HepG2 (cell line): ENCODE data around the gene SEC61A2. TPM values are rescaled to one million over a fixed set of nuclear protein-coding genes. Genes with fewer than 3 reads are reported as not detected.
A peak's percentile ranks its signal among the peaks of the same experiment; 100 is the strongest.

ENCODE experiments used
- ELF4 ChIP-seq: sonication (generic); formaldehyde crosslinking; IDR thresholded peaks from 2 replicates; pipeline ENCODE4 v1.5.0; 2020; ENCODE audit warnings: missing genetic modification reagents, mild to moderate bottlenecking, moderate library complexity, borderline replicate concordance
- EZH2 ChIP-seq: conservative IDR thresholded peaks from 2 replicates; pipeline ENCODE4 v1.6.1; 2012; ENCODE audit warnings: mild to moderate bottlenecking, low read depth, low read length, moderate library complexity
- FIP1L1 ChIP-seq: fragments of 200-400 bp; formaldehyde crosslinking; IDR thresholded peaks from 2 replicates; pipeline ENCODE4 v1.6.1; 2018; ENCODE audit warnings: low read depth, mild to moderate bottlenecking, low read length, moderate library complexity, borderline replicate concordance; ENCODE audit not compliant: insufficient read depth
- HOXA7 ChIP-seq: sonication (generic); formaldehyde crosslinking; IDR thresholded peaks from 2 replicates; pipeline ENCODE4 v1.8.1; 2022; ENCODE audit warnings: mild to moderate bottlenecking, missing genetic modification reagents, moderate library complexity
- MAFG ChIP-seq: sonication (generic); formaldehyde crosslinking; IDR thresholded peaks from 2 replicates; pipeline ENCODE4 v1.5.1; 2020; ENCODE audit warnings: mild to moderate bottlenecking, missing genetic modification reagents
- RORA ChIP-seq: sonication (generic); formaldehyde crosslinking; IDR thresholded peaks from 2 replicates; pipeline ENCODE4 v1.5.0; 2020; ENCODE audit warnings: mild to moderate bottlenecking, missing genetic modification reagents, moderate library complexity
- SMAD9 ChIP-seq: sonication (generic); formaldehyde crosslinking; IDR thresholded peaks from 2 replicates; pipeline ENCODE4 v1.5.1; 2020; ENCODE audit warnings: mild to moderate bottlenecking, missing genetic modification reagents
- ZBTB21 ChIP-seq: sonication (generic); formaldehyde crosslinking; IDR thresholded peaks from 2 replicates; pipeline ENCODE4 v1.4.0; 2020; ENCODE audit warnings: missing genetic modification reagents
- ZNF317 ChIP-seq: sonication (generic); formaldehyde crosslinking; IDR thresholded peaks from 2 replicates; pipeline ENCODE4 v1.5.0; 2020; ENCODE audit warnings: mild to moderate bottlenecking, missing genetic modification reagents
- ZNF432 ChIP-seq: sonication (generic); formaldehyde crosslinking; IDR thresholded peaks from 2 replicates; pipeline ENCODE4 v1.5.0; 2020; ENCODE audit warnings: missing genetic modification reagents, mild to moderate bottlenecking, borderline replicate concordance
- ZNF446 ChIP-seq: sonication (generic); formaldehyde crosslinking; IDR thresholded peaks from 2 replicates; pipeline ENCODE4 v1.5.0; 2020; ENCODE audit warnings: mild to moderate bottlenecking, missing genetic modification reagents
- ZNF530 ChIP-seq: sonication (generic); formaldehyde crosslinking; IDR thresholded peaks from 2 replicates; pipeline ENCODE4 v1.5.0; 2020; ENCODE audit warnings: low read depth, mild to moderate bottlenecking, missing genetic modification reagents
- ZNF558 ChIP-seq: sonication (generic); formaldehyde crosslinking; IDR thresholded peaks from 2 replicates; pipeline ENCODE4 v1.9.0; 2022; ENCODE audit warnings: mild to moderate bottlenecking, missing genetic modification reagents, borderline replicate concordance
- ZNF570 ChIP-seq: sonication (generic); formaldehyde crosslinking; IDR thresholded peaks from 2 replicates; pipeline ENCODE4 v1.4.0; 2020; ENCODE audit warnings: mild to moderate bottlenecking, missing genetic modification reagents, borderline replicate concordance
- ZNF7 ChIP-seq: IDR thresholded peaks from 2 replicates; pipeline ENCODE4 v1.6.1; 2016; ENCODE audit warnings: missing biosample characterization, missing genetic modification reagents
- ZSCAN12 ChIP-seq: sonication (generic); formaldehyde crosslinking; IDR thresholded peaks from 2 replicates; pipeline ENCODE4 v1.9.0; 2021; ENCODE audit warnings: mild to moderate bottlenecking, missing genetic modification reagents
- ZSCAN20 ChIP-seq: sonication (generic); formaldehyde crosslinking; IDR thresholded peaks from 2 replicates; pipeline ENCODE4 v1.4.0; 2020; ENCODE audit warnings: missing genetic modification reagents, mild to moderate bottlenecking, borderline replicate concordance
- polyA plus RNA-seq, 8 experiments: library from polyadenylated mRNA; depleted of rRNA in 3 of 8; stranded (reverse) in 7 of 8; unstranded in 1 of 8; fragments of >200 nt; fragmentation: Illumina TruSeq in 4 of 8; extraction: Trizol in 4 of 8; gene quantifications; 2 replicates each; pipeline versions ENCODE4 v1.2.1 to v1.2.3, GENCODE V29; 2011 to 2016; ENCODE audit warnings: low read depth in 4 of 8, missing spikeins in 1 of 8, mixed read lengths in 1 of 8; ENCODE audit not compliant: insufficient read depth in 1 of 8
- total RNA-seq, 5 experiments: library from RNA; depleted of rRNA; stranded (reverse); fragments of >200 nt; fragmentation: Illumina TruSeq; extraction: Trizol; gene quantifications; 2 replicates each; pipeline ENCODE4 v1.2.3, GENCODE V29; 2016; ENCODE audit warnings: low read depth in 1 of 5
- TF ChIP-seq, protein P1 (sequence below): conservative IDR thresholded peaks from 2 replicates; pipeline ENCODE4 v1.6.1; 2018; ENCODE audit warnings: missing genetic modification reagents
- TF ChIP-seq, protein P2 (sequence below): sonication (generic); formaldehyde crosslinking; IDR thresholded peaks from 2 replicates; pipeline ENCODE4 v1.4.0; 2020; ENCODE audit warnings: missing genetic modification reagents
- TF ChIP-seq, protein P3 (sequence below): sonication (generic); formaldehyde crosslinking; IDR thresholded peaks from 2 replicates; pipeline ENCODE4 v1.8.0; 2022; ENCODE audit warnings: mild to moderate bottlenecking, missing genetic modification reagents, moderate library complexity
- TF ChIP-seq, protein P4 (sequence below): sonication (generic); formaldehyde crosslinking; IDR thresholded peaks from 2 replicates; pipeline ENCODE4 v1.4.0; 2020; ENCODE audit warnings: missing genetic modification reagents, mild to moderate bottlenecking, borderline replicate concordance

Gene SEC61A2
- total and polyA plus RNA-seq, 2 of the 13 experiments (the other 11 are each of a cell fraction or from before 2014, with no cell fraction given): 5.5 to 7.4 TPM

DNA sequence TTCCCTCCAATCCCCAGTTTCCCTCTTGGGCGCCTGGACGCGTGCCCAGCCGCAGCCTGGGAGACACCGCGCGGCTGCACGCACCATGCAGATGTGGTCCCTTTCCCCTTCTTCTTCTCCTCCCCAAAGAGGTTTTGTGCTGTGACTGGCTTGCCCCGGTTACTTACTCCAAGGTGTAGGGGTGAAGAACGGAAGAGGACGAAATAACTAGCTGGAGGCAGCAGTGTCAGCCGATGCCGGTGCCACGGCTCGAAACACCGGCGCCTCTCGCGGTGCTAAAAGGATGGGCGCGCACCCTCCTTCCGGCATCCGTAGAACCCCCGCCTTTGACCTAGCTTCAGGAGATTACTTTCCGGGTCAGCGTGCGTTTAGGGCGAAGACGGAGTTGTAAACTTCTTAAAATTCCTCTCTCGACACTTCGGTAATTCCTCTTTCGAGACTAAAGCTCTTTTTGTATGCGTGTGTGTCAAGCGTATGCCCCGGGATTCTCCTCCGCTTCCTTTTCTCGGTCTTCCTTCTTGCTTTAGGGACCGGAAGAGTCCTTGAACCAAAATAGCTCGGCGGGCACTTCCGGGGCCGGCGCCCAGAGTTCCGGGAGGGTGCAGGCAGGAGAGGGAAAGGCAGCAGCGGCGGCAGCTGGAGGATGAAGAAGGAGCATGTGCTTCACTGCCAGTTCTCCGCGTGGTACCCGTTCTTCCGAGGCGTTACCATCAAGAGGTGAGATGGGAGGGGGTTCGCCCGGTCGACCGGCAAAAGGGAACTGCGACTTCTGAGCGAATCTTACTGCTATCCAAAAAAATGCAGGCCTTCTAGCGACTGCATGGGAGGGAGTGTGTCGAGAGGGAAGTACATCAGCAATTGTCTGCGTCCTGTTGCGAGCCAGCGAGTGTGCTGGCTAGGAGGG is 66.4 kb downstream of the SEC61A2 start, which contains the start of the genes CDC123 and NUDT5 (continued):
- TF ChIP-seq, protein P1, sequence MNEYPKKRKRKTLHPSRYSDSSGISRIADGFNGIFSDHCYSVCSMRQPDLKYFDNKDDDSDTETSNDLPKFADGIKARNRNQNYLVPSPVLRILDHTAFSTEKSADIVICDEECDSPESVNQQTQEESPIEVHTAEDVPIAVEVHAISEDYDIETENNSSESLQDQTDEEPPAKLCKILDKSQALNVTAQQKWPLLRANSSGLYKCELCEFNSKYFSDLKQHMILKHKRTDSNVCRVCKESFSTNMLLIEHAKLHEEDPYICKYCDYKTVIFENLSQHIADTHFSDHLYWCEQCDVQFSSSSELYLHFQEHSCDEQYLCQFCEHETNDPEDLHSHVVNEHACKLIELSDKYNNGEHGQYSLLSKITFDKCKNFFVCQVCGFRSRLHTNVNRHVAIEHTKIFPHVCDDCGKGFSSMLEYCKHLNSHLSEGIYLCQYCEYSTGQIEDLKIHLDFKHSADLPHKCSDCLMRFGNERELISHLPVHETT (CRISPR knock-in tag): peak; percentile 72; the same call in 1 of the 2 replicates
- no peak for TF ChIP-seq EZH2
- no peak for TF ChIP-seq RORA (CRISPR knock-in tag)
- no peak for TF ChIP-seq ZNF432 (CRISPR knock-in tag)
- TF ChIP-seq, protein P2, sequence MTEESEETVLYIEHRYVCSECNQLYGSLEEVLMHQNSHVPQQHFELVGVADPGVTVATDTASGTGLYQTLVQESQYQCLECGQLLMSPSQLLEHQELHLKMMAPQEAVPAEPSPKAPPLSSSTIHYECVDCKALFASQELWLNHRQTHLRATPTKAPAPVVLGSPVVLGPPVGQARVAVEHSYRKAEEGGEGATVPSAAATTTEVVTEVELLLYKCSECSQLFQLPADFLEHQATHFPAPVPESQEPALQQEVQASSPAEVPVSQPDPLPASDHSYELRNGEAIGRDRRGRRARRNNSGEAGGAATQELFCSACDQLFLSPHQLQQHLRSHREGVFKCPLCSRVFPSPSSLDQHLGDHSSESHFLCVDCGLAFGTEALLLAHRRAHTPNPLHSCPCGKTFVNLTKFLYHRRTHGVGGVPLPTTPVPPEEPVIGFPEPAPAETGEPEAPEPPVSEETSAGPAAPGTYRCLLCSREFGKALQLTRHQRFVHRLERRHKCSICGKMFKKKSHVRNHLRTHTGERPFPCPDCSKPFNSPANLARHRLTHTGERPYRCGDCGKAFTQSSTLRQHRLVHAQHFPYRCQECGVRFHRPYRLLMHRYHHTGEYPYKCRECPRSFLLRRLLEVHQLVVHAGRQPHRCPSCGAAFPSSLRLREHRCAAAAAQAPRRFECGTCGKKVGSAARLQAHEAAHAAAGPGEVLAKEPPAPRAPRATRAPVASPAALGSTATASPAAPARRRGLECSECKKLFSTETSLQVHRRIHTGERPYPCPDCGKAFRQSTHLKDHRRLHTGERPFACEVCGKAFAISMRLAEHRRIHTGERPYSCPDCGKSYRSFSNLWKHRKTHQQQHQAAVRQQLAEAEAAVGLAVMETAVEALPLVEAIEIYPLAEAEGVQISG (CRISPR knock-in tag): peak; percentile 80; the same call in 1 of the 2 replicates
- TF ChIP-seq MAFG (CRISPR knock-in tag): 0 out of 2 replicates have a peak, but pooled peaks have one; percentile 11
- TF ChIP-seq HOXA7 (CRISPR knock-in tag): no peak
- no peak for TF ChIP-seq ZNF530 (CRISPR knock-in tag)
- 0 out of 2 replicates have a peak, but pooled peaks have one; percentile 2 for TF ChIP-seq ZNF7
- TF ChIP-seq ZNF558 (CRISPR knock-in tag): peak; percentile 88; the same call in 1 of the 2 replicates
- TF ChIP-seq ZSCAN12: no peak
- TF ChIP-seq, protein P3, sequence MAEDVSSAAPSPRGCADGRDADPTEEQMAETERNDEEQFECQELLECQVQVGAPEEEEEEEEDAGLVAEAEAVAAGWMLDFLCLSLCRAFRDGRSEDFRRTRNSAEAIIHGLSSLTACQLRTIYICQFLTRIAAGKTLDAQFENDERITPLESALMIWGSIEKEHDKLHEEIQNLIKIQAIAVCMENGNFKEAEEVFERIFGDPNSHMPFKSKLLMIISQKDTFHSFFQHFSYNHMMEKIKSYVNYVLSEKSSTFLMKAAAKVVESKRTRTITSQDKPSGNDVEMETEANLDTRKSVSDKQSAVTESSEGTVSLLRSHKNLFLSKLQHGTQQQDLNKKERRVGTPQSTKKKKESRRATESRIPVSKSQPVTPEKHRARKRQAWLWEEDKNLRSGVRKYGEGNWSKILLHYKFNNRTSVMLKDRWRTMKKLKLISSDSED (CRISPR knock-in tag): no peak
- peak; percentile 96 for TF ChIP-seq ELF4 (CRISPR knock-in tag)
- TF ChIP-seq ZNF317 (CRISPR knock-in tag): 0 out of 2 replicates have a peak, but pooled peaks have one; percentile 33
- no peak for TF ChIP-seq ZNF570
- 0 out of 2 replicates have a peak, but pooled peaks have one; percentile 36 for TF ChIP-seq ZBTB21
- TF ChIP-seq ZNF446 (CRISPR knock-in tag): peak; percentile 79; the same call in 1 of the 2 replicates
- TF ChIP-seq FIP1L1: no peak
- TF ChIP-seq SMAD9 (CRISPR knock-in tag): peak; percentile 55; the same call in 1 of the 2 replicates
- no peak for TF ChIP-seq ZSCAN20 (CRISPR knock-in tag)
- TF ChIP-seq, protein P4, sequence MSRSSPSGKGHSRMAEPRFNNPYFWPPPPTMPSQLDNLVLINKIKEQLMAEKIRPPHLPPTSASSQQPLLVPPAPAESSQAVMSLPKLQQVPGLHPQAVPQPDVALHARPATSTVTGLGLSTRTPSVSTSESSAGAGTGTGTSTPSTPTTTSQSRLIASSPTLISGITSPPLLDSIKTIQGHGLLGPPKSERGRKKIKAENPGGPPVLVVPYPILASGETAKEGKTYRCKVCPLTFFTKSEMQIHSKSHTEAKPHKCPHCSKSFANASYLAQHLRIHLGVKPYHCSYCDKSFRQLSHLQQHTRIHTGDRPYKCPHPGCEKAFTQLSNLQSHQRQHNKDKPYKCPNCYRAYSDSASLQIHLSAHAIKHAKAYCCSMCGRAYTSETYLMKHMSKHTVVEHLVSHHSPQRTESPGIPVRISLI (CRISPR knock-in tag): 0 out of 2 replicates have a peak, but pooled peaks have one; percentile 10
